Heart left ventricle (tissue), 16 donors: Measurements from ENCODE around the gene TTC29. TPM values are rescaled to one million over a fixed set of nuclear protein-coding genes. Genes with fewer than 3 reads are reported as not detected.

Experiments used
- ATAC-seq, 4 donors: fragments of 200-7000 bp; cut with Tn5 transposase; one replicate each; pipeline ENCODE4 v1.9.1; 2020 to 2022; ENCODE audit warnings: moderate library complexity in 4 of 4, mild to moderate bottlenecking in 3 of 4, moderate number of reproducible peaks in 1 of 4
- DNase-seq, 5 donors: peaks; one replicate each; pipeline ENCODE4 v3.0.0-alpha.2; 2020
- H3K27ac ChIP-seq, 12 donors: fragments of 200-600 bp; sonication (generic) in 4 of 12; one replicate each; pipeline versions ENCODE4 v1.5.0 to v1.8.0; 2016 to 2022; ENCODE audit warnings: mild to moderate bottlenecking in 2 of 12
- H3K27me3 ChIP-seq, 9 donors: fragments of 200-600 bp; sonication (generic) in 2 of 9; one replicate each; pipeline versions ENCODE4 v1.5.1 to v1.8.0; 2016 to 2022; ENCODE audit warnings: mild to moderate bottlenecking in 3 of 9
- H3K36me3 ChIP-seq, 9 donors: fragments of 200-600 bp; sonication (generic) in 2 of 9; one replicate each; pipeline versions ENCODE4 v1.5.0 to v1.8.0; 2018 to 2022; ENCODE audit warnings: mild to moderate bottlenecking in 2 of 9
- H3K4me1 ChIP-seq, 12 donors: fragments of 200-600 bp; sonication (generic) in 4 of 12; one replicate each; pipeline versions ENCODE4 v1.5.0 to v1.8.0; 2016 to 2022; ENCODE audit warnings: mild to moderate bottlenecking in 3 of 12
- H3K4me3 ChIP-seq, 12 donors: fragments of 200-600 bp; sonication (generic) in 4 of 12; one replicate each; pipeline versions ENCODE4 v1.5.0 to v1.8.0; 2017 to 2022; ENCODE audit warnings: mild to moderate bottlenecking in 9 of 12, moderate library complexity in 4 of 12
- H3K9me3 ChIP-seq, 12 donors: fragments of 200-600 bp; sonication (generic) in 4 of 12; one replicate each; pipeline versions ENCODE4 v1.5.0 to v1.8.0; 2016 to 2022; ENCODE audit warnings: mild to moderate bottlenecking in 1 of 12
- CTCF ChIP-seq, 12 donors: fragments of 200-600 bp; sonication (generic) in 4 of 12; IDR thresholded peaks; one replicate each; pipeline versions ENCODE4 v1.5.0 to v1.8.0; 2018 to 2022; ENCODE audit warnings: antibody characterized with exemption in 12 of 12, mild to moderate bottlenecking in 5 of 12
- POLR2A ChIP-seq, 2 donors: fragments of 450-650 bp; IDR thresholded peaks; one replicate each; pipeline ENCODE4 v1.6.1; 2017; ENCODE audit warnings: antibody characterized with exemption in 2 of 2, mild to moderate bottlenecking in 2 of 2, moderate library complexity in 2 of 2
- WGBS, 4 donors: extraction: QIAGEN DNeasy Blood & Tissue Kit in 2 of 4; methylation state at CpG; one replicate each; pipeline versions ENCODE4 v1.1.5 to v1.1.7; 2013 to 2018; 5-methylcytosine and 5-hydroxymethylcytosine counted together
- intact Hi-C, 10 donors: fragments of 100-400 bp; cut with DNase I; formaldehyde crosslinking; loops; one replicate each; pipeline versions ENCODE4 v1.11.1 to v1.14.2; 2022
- polyA plus RNA-seq, 2 donors: library from polyadenylated mRNA; stranded (reverse); fragments of 200-250 nt; gene quantifications; one replicate each; pipeline ENCODE4 v1.2.3, GENCODE V29; 2013
- total RNA-seq, 9 donors: library from RNA; depleted of rRNA in 2 of 9; stranded (reverse); fragments of >200 nt in 2 of 9; fragmentation: NEBNext Ultra II Directional in 3 of 9; extraction: Animal tissue kit (Norgen Biotek cat#: 25700) in 3 of 9; gene quantifications; one replicate each; pipeline versions ENCODE4 v1.1.0 to v1.2.4, GENCODE V29; 2016 to 2023
- donor health status: ischemic (EF 13 %, LVEDD 7.1; RV severe dilation, severe dysfunction).
- donor health status: healthy with polysubstance abuse.
- donor health status: DM: no; HTN: yes; CAD: no.
- donor health status: DM: no; HTN: no; CAD: no.
- donor health status: ischemic (EF 25% LVEDD 6.9; RV normal size, moderate dysfunction).
- donor health status: ischemic (EF 25% LVEDD 5.7; RV mildly dilated, moderate dysfunction).
- donor health status: healthy.
- donor health status: DM: yes; HTN: yes; CAD: no.
- donor health status: ischemic (EF 35%, LVEDD 5.7; RV mildly dilated, moderate dysfunction).
- donor health status: nonischemic (EF 11% LVEDD 7.7; RV severe dilation, severe dysfunction).
- donor health status: DM: yes; HTN: yes; CAD: no.
- donor health status: PGD.
- donor health status: ischemic (EF 29% LVEDD 5.4; RV normal size, mild dysfunction).
- donor health status: nonischemic (EF 23%, LVEDD 6.1; RV moderate dilation, normal function).

Gene TTC29
- total and polyA plus RNA-seq, 11 donors, result 0.04 to 0.20 (median 0.14) TPM; not detected in 8

DNA sequence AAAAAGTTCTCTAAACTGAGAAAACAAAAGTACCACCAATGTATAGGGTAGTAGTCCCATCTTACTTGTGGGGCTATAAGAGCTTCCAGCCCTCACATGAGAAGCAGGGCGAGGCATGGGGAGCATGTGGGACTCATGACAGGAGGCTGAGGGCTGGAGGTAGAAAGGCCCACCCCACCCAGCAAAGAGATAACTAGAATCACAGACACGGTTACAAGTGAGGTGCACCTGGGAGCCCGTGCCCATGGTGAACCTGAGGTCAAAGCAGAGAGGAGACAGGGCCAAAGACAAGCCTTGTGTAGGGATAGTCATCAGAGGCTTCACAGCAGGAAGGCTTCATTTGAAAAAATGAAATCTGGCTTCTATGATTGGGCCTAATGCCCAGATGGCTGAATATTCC lies 55.4 kb downstream of the TTC29 start:
- intact Hi-C loops, result no loop called here
- ATAC-seq, result no peak
- Histone ChIP-seq H3K27ac (no peak overlapping the region), H3K4me1 (no peaks in the 10 kb centered on the region), H3K27me3 (no peaks in the 10 kb centered on the region), H3K36me3 (no peaks in the 10 kb centered on the region), H3K9me3 (no peaks in the 10 kb centered on the region), H3K4me3 (no peak overlapping the region)
- WGBS, 4 donors, result 50 to 78% (median 69%) methylated on average over 2 to 3 of the region's 3 CpGs
- no peak for DNase-seq
- TF ChIP-seq CTCF (IDR thresholded peaks at IDR 0.05) (no peak), POLR2A (IDR thresholded peaks at IDR 0.05) (no peak)

- ATAC-seq, result no peak
- no peak for DNase-seq
- Histone ChIP-seq H3K27ac (no peak overlapping the region), H3K9me3 (no peaks in the 10 kb centered on the region), H3K36me3 (no peaks in the 10 kb centered on the region), H3K4me1 (no peaks in the 10 kb centered on the region), H3K4me3 (no peak overlapping the region), H3K27me3 (no peaks in the 10 kb centered on the region)
- WGBS, 4 donors, result 80 to 87% (median 81%) methylated on average over 3 of the region's 3 CpGs
- TF ChIP-seq POLR2A (IDR thresholded peaks at IDR 0.05) (no peak), CTCF (IDR thresholded peaks at IDR 0.05) (no peak)
- intact Hi-C loops, result no loop called here
These were observed 62.6 kb downstream of the TTC29 start for GRCh38 chr4:146883070-146883469.

DNA sequence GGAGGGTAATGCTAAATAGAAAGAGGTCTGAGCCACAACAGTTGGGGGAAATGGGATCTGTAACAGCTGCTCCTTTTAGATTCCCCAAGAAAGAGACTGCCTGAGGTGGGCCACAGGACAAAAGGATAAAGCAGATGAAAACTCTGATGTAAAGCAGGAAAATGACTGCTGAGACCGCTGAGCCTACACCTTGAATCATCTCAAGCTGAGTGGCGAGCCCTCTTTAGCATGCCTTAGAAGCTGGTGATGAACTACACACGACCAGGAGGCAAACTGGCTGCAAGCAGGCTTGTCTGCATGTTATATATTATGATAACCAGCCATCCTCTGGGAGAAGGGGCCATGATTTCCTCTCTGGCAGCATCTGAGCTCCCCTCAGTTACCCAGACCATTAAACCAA lies 88.4 kb downstream of the TTC29 start:
- Histone ChIP-seq H3K36me3 (no peaks in the 10 kb centered on the region), H3K4me1 (no peaks in the 10 kb centered on the region), H3K27ac (no peak overlapping the region), H3K27me3 (peaks cover 0 to 4% (median 0%) of the 10 kb centered on the region in 9 donors), H3K4me3 (no peak overlapping the region), H3K9me3 (no peaks in the 10 kb centered on the region)
- ATAC-seq (no peak), DNase-seq (no peak)
- 52 to 66% (median 59%) methylated on average over 3 of the region's 3 CpGs for WGBS, 4 donors
- intact Hi-C loops, result no loop called here
- no peak for TF ChIP-seq POLR2A (IDR thresholded peaks at IDR 0.05)
- TF ChIP-seq CTCF (IDR thresholded peaks at IDR 0.05), result no peak

DNA sequence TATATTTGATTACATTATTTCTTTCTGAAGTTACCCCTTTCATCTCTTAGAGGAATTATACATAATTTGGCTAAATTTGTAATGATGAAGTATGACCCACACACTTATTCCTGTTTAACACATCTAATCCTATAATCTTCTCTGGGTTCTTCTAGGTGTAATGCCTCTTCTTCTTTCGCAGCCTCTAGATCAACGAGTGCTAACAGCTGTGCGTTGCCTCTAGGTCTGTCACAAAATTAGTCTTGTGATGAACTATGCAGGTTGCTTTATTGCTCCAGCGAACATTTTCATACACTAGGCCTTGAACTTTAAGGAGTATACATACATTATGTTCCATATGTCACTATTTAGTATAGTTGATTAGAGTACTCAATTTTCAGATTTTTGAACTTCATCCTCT lies 89.9 kb downstream of the TTC29 start:
- Histone ChIP-seq H3K4me3 (no peak overlapping the region), H3K4me1 (no peaks in the 10 kb centered on the region), H3K36me3 (no peaks in the 10 kb centered on the region), H3K27ac (no peak overlapping the region), H3K27me3 (peaks cover 0 to 4% (median 0%) of the 10 kb centered on the region in 9 donors), H3K9me3 (no peaks in the 10 kb centered on the region)
- intact Hi-C loops, result no loop called here
- no peak for ATAC-seq
- WGBS, 4 donors, result 92 to 97% (median 93%) methylated on average over 4 of the region's 4 CpGs
- no peak for TF ChIP-seq CTCF (IDR thresholded peaks at IDR 0.05)
- TF ChIP-seq POLR2A (IDR thresholded peaks at IDR 0.05), result no peak
- DNase-seq, result no peak
